M059J (cell line): ENCODE measurements around the gene ATF5. TPM values are rescaled to one million over a fixed set of nuclear protein-coding genes. Genes with fewer than 3 reads are reported as not detected.
"Not testable (repeated sequence)": the region's sequence is repeated elsewhere in the genome, so short reads cannot be mapped to it uniquely, and the experiment has no call there.

Experiments used
- DNase-seq: peaks from one replicate; pipeline ENCODE4 v3.0.0-alpha.2; 2012; ENCODE audit warnings: low read depth
- total RNA-seq: library from RNA; depleted of rRNA; stranded (reverse); fragments of >200 nt; shearing (Covaris generic); gene quantifications from 2 replicates; pipeline ENCODE4 v1.2.3, GENCODE V29; 2014

The ATF5 gene
- total RNA-seq, 1 experiment from 2014 or later, result 20.5 TPM

DNA sequence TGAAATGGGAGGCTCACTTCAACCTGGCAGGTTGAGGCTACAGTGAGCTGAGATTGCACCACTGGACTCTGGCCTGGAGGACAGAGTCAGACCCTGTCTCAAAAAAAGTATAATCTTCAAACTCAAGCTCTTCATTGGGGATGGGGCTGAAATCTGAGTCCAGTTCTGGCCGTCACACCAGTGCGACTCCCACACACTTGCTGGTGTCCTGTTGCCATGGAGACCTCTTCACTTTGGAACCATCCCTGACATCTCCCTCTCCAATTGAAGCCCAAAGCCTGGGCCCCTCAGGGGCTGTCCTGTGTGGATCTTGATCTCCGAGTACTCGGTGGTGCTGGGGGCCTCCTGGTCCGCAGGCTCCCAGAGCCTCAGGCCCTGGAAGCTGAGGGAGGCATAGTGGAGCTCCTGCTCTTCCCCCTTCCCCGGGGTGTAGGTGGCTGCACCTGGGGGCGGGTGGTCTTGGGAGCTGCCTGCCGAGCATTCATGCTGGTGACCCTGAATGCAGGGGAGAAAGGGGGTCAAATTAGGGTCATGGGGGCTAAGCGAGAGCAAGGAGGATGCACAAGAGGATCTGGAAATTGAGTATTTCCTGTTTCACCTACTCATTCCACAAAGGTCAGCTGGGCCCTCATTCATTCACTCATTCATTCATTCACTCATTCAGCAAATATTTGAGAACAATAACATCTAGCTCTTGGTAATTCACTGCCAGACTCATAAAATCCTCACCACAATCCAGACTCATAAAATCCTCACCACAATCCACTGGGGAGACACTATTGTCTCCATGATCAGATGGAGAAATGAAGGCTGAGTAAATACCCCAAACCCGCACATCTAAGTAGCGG is 21.0 kb downstream of the ATF5 start:
- peak; percentile 40 for DNase-seq

DNA sequence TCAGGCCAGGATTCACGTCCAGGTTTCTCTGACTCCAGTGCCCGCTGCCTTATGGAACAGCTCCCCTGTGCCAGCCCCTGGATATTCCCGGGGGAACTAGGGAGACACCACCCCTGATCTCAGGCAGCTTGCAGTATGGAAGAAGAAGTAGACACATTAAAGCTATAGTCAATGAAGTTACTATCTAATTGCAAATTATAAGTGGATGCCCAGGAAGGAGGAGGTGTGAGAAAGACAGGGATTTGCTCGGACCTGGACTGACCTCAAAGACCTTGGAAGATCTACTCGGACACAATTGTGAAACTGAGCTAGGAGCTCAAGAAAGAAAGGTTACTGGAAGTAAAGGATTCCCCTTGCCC is 21.6 kb downstream of the ATF5 start:
- DNase-seq, result no peak

DNA sequence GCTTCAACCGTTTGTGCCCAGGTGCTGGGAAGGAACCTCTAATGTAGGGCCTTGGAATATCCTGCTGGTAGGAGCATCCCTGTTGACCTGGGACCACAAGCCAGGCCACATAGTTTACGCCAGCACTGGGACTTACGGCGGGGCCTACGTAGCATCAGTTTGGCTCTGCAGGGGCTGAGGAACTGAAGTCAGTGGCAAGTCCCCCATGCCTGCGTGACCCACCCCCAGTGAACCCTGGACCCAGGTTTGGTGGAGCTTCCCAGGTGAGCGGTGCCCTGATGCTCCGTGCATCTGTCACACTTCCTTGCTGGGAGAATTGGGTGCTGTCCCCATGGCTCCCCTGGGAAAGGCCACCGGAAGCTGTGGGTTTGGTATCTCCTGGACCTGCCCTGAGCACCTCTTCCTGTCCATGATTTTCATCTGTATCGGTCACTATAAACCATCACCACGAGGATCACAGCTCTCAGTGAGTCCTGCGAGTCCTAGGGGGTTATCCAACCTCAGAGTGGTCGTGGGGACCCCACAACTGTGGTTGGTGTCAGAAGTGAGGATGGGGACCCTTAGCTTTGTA is 22.0 kb downstream of the ATF5 start:
- DNase-seq, result no peak

DNA sequence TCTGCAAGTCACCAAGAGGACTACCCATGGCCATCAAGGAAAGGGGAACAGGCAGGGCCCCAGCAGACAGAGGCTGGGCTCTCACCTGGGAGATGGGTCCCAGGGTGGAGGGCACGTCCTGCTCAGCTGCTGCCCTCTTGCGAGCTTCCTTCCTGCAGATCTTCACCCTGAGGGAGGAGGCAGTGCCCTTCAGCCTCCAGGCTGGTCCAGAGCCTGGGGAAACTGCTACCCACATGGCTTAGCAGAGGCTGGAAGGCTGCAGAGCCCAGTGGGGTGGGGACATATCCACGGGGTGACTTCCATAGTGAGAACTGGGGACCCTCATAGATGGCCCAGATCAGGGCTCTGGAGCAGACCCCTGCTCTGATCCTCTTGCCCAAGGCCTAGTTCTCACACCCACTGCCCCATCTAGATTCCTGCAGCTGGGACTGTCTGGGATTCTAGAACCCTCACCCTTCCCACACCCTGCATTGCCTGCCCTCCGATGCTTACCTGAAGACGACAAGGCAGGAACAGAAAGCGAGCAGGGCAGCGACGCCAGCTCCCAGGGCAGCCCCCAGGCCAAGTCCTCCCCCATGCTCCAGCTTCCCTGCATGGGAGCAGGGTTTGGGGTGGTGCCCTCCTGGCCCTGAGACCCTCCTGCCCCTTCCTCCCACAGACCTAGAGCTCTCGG is 22.9 kb downstream of the ATF5 start:
- no peak for DNase-seq

GRCh38 chr19:49952479-49952836 is 23.5 kb downstream of the ATF5 start:
- DNase-seq, result no peak

- DNase-seq, result no peak
These were observed 23.9 kb downstream of the ATF5 start for GRCh38 chr19:49952906-49953305.

DNA sequence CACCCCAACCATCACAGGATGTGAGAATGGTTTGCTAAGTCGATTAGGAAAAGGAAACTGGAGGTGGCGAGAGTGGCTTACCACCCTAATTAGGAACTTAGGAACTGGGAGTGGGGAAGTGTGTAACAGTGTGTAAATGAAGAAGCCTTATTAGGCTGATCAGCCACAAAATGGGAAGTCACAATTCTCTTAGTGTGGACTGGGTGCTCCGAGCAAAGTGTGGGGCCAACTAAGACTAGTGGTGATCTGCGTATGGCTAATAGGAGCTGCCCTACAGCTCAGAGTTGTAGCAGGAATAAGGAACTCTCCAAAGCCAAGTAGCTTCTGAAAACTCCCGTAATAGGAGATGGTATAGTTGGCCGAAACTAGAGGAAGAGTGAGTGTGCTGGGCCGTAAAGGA is 24.4 kb downstream of the ATF5 start:
- no peak for DNase-seq

DNA sequence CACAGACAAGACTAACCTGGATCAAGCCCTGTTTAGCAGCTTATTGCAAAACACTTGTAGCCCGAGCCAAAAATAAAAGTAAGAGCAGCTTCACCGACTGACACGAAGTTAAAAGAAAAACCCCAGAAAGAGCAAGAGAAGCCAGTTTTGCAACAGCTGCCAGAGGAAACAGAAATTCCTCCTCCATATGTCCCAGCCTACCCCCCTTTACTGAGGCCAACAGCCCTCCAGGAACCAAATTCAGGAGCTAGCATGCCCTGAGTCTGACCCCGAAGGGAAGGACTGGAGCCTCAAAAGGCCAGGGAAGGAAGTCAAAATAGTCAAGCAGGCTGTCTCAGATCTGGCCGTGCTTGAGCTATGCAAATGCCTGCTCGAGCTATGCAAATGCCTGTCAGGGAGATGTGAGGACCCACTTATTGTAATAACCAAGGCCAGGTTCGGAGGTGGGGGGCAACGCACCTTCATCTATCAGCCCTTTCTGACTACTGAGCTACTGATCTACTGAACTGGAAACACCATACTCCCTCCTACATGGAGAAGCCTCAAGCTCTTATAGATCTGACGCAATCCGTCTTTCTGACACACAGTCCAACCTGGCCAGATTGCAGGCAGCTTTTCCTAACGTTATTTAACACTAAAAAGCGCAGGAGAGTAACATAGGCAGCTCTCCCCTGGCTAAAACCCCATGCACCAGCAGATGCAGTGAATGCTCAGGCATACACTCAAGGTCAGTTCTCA is 25.3 kb downstream of the ATF5 start:
- DNase-seq, result no peak

DNA sequence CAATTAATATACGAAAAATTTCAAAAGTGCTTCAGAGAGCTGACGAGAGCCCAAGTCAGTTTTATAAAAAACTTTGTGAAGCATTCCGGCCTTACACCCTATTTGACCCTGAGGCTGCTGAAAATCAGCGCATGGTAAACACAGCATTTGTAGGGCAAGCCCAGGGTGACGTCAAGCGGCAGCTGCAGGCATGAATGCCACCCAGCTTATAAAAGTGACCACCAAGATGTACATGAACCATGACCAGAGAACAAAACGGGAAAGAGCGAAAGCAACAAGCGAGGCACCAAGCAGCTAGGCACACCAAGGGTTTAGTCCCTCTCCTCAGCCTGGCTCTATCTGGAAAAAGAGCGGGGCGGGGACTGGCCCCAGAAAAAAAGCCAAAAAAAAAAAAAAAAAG is 25.9 kb downstream of the ATF5 start:
- no peak for DNase-seq

GRCh38 chr19:49956115-49956495 is 27.1 kb downstream of the ATF5 start:
- no peak for DNase-seq

- DNase-seq, result no peak
These were observed 28.4 kb downstream of the ATF5 start for GRCh38 chr19:49957262-49957915.

DNA sequence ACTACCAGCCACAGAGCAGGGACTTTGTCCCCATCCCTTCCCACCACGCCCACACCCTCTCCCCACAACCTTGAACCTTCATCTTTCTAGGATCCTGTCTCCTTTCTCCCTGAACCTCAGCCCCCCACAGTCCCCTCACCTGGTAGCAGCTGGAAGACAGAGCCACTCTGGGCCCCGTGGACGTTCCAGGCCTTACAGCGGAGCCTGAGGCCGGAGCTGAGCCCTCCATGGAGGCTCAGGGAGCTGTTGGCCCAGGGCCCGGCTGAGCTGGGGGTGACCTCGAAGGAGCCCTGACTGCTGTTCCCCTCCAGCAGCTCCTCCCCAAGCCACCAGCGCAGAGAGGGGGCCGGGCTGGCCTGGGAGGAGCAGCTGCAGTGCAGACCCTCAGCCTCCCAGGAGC is 29.1 kb downstream of the ATF5 start:
- DNase-seq, result not testable (repeated sequence)

GRCh38 chr19:49958596-49958995 is 29.6 kb downstream of the ATF5 start:
- DNase-seq, result not testable (repeated sequence)

- not testable (repeated sequence) for DNase-seq
These were observed 30.9 kb downstream of the ATF5 start for GRCh38 chr19:49959892-49960291.

DNA sequence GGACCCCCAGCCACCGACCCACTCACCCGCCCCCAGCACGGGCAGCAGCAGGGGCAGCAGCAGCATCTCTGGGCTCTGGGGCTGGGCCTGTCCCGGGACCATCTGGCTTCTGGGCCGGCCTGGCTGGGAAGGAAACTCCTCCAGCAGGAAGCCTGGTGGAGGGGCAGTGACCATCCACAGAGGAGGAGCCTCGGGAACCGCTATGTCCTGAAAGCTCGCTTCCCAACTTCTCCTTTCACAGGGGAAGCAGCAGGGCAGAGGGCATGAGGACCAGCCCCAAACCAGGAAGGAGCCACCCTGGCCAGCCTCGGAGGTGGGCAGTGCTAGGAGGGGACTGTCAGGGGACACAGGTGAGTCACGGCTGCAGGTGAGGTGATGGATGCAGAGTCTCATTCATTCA is 32.0 kb downstream of the ATF5 start, which contains the start of gene SIGLEC11:
Gene SIGLEC11 (minus strand): TSS at position 193 of the 400 bp plus-strand sequence. CDS start 91 bp downstream, at position 102.
- DNase-seq, result not testable (repeated sequence)

DNA sequence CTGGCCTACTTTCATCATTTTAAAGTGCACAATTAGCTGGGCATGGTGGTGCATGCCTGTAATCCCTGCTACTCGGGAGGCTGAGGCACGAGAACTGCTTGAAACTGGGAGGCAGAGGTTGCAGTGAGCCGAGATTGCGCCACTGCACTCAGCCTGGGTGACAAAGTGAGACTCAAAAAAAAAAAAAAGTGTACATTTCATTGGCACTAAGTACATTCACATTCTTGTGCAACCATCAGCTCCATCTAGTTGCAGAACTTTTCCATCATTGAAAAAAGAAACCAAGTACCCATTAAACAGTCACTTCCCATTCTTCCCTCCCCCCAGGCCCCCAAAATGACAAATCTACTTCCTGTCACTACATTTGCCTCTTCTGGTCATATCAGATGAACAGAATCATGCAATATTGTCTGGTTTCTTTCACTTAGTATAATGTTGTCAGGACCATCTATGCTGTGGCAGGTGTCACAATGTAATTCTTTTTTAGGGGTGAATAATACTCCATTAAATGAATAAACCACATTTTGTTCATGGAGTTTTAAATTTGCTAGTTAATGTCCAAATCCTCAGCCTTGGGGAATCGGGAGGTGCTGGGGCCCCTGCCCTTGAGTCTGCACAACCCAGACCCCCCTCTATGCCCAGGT is 39.4 kb downstream of the ATF5 start:
- DNase-seq, result no peak

- not testable (repeated sequence) for DNase-seq
These were observed 40.4 kb downstream of the ATF5 start for GRCh38 chr19:49969355-49969754.

GRCh38 chr19:49971991-49972411 is 43.0 kb downstream of the ATF5 start:
- no peak for DNase-seq

DNA sequence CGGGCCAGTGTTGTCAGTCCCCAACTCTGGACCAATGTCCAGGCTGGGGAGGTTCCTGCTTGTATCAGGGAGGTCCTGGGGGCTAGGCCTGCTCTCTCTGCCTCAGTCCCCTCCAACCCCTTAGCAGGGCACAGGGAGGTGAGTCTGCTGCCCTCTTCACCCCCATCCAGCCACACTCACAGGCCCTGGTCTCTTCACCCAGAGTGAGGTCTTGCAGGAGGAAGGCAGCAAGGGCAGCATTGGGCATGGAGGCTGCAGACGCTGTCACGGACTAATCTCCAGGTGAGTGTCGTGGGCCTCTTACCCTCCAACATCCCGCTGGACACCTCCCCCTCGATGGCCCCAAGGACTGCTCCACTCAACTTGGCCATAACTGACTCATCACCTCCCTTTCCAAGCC is 43.8 kb downstream of the ATF5 start:
- DNase-seq, result no peak

DNA sequence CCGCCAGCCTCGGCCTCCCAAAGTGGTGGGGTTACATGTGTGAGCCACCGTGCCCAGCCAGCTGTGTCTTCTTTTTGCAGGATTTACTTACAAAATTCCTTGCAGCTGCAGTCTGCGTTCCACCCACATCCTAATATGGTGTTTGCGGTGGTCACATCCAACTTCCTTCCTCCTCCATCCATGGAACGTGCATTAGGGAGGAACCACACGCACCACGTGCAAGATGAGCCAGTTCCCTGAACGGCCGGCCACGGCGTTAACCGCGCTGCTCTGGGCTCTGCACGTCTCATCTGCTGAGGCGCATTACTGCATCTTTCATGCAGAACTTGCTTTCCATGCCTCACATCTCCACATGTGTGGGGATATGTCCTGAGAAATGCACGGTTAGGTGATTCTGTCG is 45.0 kb downstream of the ATF5 start:
- no peak for DNase-seq

DNA sequence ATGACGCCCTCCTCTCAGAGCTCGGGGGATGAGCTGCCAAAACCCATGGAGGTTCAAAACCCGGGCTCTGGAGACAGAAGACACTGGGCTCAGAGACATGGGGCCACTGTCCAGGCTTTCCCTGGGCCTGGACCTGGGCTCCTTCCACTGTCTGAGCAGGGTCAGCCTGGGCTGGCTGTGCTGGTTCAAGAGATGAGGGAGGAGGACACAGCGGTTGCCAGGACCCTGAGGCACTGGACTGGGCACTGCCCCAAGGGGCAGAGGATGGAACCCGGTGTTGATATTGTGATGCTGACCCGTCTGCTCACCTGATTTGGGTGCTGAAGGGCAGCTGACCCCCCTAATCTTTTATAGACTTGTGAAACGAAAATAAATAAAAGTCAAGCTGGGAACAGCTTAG is 46.0 kb downstream of the ATF5 start:
- DNase-seq, result no peak
